NCI-H524 (cell line): Measurements from ENCODE around the gene RTF2.

Experiments used
- DNase-seq, 2 experiments: peaks; one replicate each; lab custom pipeline; 2025; lab: John Stamatoyannopoulos, UW

RTF2 gene, protein sequence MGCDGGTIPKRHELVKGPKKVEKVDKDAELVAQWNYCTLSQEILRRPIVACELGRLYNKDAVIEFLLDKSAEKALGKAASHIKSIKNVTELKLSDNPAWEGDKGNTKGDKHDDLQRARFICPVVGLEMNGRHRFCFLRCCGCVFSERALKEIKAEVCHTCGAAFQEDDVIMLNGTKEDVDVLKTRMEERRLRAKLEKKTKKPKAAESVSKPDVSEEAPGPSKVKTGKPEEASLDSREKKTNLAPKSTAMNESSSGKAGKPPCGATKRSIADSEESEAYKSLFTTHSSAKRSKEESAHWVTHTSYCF

DNA sequence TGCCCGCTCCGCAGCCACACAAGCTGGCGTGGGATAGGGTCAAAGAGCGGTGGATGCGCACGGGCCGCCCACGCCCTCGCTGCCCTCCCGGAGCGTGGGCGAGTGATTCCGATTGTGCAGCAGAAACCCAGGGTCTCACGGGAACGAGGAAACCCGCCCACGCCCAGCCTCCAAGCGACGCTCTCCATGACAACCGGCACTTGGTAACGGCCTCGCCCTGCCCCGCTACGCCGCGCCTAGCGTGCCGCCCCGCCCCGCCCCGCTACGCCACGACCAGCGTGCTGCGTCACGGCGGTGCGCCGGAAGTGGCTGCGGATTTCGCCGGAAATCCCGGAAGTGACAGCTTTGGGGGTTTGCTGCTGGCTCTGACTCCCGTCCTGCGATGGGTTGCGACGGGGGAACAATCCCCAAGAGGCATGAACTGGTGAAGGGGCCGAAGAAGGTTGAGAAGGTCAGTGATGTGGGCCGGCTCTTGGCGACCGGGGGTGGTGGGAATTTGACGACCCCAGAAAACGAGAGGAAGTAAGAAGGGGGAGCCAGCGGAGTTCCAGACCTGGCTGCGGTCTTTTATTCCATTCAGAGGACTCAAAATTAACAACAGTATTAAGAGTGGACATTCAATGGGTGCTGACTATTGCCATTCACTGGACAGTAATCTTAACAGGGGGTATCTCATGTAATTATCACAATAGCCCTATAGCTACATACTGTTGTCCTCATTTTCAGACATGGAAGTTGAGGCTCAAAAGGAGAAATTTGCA, at the start of gene RTF2:
RTF2 (plus strand) TSS at position 312 of the 761 bp plus-strand sequence; CDS start at position 383, 71 bp downstream.
- peak; percentile 83 to 86 for DNase-seq

DNA sequence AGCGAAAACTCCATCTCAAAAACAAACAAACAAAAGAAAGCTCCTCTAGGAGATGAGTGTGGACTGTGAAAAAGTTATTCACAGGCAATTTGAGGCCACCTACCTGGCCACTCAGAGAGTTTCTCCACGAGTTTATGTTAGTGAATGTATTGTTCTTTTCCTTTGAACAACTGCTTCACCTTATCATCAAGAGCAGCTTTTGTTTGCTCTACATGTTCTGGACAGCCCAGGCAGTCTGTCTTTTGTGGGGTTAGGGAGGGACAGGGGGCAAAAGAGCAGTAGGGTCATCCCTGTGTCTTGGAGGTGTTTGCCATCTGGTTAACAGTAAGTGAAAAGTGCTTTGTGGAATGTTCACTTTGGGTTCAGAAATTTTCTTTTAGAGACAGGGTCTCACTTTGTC, 48.4 kb upstream of the RTF2 start:
- DNase-seq = no peak

DNA sequence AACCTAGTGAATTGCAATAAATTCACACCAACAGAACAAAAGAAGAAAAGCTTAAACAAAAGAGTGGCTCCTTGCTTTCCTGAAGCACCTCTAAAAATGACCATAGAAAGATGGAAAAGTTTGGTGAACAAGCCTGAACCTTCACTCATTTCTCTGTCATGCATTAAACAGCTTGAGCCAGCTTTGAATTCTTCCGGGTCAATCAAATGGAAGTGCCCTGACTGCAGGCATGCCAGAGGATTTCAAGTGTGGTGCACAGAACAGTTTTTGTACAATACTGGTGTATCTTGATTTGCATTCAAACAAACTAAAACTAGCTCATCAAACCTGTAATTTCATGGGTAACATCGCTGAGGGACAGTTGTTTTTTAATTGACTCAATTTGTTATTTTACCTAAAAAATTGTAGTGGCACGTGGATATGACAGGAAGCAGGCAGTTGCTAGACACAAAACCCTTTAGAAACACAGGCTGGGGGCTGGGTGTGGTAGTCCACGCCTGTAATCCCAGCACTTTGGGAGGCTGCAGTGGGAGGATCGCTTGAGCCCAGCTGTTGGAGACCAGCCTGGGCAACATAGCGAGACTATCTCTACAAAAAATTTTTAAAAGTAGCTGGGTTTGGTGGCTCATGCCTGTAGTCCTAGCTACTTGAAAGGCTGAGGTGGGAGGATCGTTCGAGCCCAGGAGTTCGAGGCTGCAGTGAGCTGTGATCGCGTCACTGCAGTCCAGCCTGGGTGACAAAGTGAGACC, 47.3 kb upstream of the RTF2 start:
- DNase-seq = no peak

DNA sequence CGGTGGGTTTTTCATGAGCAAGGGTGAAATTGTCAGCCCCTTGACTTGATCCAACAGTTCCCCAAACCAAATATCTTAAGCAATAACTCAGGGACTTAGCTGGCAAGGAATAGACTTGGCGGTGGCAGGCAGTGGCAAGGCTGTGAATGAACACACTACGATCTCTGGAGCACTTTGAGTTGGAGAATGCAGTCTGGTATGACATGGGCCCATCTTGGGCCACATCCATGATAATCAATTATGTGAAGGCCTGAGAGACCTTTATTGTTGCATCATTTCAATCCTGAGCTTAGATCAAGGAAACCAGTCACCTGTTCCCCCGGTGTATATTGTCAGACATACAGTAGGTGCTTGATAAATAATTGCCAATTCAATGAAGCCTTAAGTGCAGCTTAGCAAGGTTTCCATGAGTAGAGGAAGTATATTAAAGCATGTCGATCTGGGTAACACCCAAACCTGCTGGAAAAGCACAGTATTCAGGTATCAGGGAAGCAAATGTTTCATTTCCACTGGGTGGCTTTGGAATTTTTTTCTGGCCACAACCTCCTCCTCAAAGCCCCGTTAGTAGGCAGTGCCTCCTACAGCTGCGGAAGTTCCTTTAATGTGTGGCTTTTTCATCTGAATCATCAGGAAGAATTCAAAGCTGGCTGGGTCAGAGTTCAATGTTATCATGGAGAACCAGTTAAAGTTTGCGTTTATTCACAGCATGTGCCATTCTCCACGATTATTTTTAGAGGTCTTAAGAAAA, 46.2 kb upstream of the RTF2 start:
- DNase-seq = no peak

DNA sequence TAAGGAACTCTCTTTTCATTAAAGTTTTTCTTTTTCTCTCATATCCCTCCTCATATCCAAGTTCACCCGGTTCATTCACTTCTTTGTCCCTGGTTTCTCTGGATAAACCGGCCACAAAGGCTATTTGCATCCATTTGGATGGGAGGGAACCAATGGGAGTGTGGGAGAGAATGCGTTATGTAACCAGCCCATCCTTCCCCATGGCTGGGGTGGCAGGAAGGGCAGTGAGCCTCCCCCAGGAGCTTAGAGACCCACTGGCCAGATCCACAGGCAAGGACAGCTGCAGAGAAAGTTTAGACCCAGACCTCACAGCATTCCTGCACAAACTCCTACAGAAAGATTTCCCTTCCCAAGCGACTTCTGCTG, 45.6 kb upstream of the RTF2 start:
- DNase-seq = no peak

DNA sequence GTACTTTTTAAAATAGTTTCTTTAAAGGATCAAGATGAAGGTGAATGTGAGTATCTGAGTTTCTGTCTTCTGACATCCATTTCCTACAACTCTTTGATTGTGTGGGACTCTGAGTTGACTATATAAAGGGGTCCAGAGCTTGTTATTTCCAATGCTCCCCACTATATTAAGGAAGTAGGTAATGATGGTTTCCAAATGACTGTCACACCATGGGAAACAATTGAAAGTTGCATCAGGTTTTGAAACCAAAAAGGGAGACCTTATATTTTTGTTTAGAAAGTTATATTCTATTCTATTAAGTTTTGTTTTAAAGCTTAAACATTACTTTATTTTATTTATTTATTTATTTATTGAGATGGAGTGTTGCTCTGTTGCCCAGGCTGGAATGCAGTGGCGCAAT, 45.2 kb upstream of the RTF2 start:
- DNase-seq = no peak

DNA sequence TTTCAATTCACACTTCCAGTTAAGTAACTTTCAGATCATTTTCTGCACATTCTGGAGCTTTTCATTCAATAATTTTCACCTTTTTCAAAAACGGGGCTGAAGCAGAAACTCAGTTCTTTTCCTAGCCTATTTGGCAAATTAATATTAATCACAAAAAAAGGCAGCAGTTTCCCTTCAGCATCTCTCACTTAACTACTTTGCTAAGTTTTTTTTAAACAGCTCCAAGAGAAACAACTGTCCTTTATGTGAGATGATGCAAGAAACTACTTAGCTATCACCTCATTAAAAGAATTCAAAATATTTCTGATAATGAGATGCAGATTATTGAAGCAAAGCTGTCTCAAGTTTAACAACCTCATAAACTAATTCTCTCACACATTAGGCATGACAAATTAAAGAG, 44.5 kb upstream of the RTF2 start:
- no peak for DNase-seq

DNA sequence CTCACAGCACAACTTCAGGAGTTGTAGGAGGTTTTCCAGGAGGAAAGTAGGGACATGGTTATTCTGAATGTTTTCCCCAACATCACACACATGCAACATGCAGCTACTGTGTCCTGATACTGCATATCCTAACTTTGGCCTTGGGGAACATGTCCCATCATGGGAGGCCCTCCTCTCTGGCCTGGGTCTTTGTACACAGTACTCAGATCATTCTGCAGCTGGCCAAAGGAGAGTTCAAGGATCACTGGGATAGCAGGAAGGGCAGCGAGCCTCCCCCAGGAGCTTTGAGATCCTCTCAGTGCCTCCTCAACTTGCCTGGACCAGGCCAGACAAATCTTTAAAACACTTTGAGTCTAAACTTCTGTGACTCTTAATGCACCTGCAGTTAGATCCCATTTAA, 43.5 kb upstream of the RTF2 start:
- no peak for DNase-seq

DNA sequence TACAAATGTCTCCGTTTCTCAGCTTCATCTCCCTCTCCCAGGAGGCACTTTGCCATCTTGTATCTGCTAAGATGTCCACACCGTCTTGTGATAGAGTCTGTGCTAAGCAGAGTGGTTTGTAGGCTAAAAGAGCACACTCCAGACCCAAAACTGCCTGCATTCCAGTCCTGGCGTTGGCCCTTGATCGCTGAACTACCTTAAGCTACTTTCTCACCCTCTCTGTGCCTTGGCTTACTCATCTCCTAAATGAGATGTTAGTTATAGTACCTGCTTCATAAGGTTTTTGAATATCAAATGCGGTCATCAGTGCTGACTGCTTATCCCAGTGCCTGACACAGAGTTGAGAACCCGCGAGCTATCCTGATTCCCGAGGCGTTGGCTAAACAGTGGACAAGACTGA, 42.4 kb upstream of the RTF2 start:
- no peak for DNase-seq

DNA sequence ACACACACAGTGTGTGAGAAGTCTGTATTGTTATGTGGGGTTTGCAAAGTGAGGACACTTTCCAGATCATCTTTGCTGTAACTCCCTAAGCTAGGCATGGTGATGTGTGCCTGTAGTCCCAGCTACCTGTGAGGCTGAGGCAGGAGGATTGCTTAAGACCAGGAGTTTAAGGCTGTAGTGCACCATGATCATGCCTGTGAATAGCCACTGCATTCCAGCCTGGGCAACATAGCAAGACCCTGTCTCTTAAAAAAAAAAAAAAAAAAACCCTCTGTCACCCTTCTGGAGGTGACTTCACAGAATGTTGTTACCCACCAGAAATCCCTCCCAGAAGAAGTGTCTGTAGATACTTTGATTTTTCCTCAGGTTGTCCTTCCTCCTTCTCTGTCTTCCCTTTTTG, 41.5 kb upstream of the RTF2 start:
- no peak for DNase-seq

DNA sequence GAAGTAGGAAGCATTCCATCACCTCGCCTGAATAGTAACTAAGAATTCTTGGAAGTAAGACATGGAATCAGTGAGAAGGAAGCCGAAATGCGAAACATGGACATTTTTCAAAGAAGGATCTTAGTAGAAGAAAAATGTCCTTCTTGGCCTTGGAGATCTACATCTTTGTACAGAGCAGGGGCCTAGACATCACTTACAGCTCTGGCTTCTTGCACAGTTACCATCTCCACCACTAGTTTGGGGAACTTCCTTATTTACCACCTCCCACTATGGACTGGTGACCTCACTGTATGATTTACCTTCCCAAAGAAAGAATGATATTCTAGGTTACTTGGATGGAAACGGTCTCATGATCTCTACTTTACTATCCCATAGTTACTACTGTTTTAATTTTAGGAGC, 40.6 kb upstream of the RTF2 start:
- DNase-seq = no peak

DNA sequence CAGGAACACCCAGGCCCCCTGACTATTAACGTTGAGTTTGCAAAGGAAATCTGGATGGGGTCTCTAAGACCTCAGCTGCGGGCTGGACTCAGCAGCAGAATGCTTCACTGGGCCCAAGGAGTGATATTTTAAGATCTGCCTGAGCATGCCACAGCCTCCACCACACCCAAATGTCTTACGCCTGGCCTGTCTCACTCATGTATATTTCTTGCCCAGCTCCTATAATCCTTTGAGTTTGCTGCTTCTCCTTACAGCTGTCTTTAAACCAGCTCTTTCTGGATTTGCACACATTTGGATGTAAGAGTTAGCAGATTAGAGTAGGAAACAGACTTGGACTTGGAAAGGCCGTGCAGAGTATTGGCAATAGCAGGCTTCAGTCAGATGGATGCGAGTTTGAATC, 40.0 kb upstream of the RTF2 start:
- DNase-seq = no peak

DNA sequence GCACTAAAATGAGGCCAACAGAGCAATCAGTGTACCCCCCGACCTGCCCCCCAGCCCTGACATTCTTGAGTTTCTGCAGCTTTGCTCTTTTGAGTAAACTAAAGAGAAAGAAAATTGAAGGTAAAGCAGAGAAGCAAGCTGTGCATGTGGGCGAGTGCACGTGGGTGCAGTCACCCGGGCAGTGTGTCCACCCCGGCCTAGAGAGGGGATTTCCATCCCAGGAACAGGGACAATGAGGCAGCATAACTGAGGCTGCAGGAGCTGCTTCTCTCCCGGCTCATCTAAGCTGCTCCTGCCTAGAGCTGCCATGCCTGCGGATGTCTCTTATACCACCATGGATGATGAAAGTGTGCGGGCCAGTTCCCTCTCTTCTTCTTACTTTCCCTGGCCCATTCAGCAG, 39.5 kb upstream of the RTF2 start:
- no peak for DNase-seq

DNA sequence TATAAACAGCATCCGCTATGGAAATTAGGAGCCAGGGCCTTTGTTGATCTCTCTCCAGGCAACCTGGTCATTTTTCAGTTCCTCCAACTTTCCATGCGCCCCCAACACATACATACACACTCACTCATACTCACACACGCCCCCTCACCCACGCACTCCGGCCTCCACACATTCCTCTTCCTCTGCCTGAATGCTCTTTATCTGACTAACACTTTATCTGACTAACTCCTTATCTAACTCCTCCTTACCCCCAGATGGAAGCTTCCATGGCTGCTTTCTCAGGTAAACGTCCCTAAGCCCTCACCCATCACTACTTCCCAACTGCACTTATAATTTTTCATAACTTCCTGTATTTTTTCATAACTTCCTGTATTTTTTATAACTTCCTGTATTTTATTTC, 38.9 kb upstream of the RTF2 start:
- no peak for DNase-seq

DNA sequence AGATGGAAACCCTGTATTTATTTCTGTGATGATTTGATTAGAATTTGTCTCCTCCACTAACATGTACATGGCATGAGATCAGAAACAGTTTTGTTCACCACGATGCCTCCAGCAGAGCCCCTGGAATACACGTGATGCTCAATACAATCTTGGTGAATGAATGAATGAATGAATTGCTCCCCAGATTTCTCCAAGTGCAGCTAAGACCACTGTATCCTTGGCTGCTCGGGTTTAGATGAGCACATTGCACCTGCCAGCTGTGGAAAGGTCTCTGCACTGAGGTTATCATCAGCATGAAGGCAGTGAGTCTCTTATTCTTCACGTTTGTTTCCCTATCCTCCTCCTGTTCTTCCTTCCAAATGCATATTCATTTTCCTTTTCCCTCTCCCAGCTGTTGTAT, 38.5 kb upstream of the RTF2 start:
- no peak for DNase-seq

DNA sequence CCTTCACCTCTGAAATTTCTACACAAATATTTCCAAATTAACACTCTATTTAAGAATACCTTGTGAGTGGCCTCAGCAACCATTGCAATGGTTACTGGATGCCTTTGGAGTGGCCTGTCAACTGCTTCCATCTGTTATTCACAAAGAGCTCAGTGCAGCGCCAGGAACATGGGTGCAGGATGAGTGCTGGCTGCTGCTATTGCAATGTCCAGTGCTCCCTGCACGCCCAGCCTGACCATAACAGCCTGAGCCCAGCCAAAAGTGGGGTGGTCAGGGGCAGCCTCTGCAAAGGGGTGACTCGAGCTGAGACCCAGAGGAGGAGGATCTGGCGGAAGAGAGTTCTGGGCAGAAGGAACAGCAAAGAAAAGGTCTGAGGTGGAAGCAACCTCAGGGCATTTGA, 38.0 kb upstream of the RTF2 start:
- DNase-seq = no peak

DNA sequence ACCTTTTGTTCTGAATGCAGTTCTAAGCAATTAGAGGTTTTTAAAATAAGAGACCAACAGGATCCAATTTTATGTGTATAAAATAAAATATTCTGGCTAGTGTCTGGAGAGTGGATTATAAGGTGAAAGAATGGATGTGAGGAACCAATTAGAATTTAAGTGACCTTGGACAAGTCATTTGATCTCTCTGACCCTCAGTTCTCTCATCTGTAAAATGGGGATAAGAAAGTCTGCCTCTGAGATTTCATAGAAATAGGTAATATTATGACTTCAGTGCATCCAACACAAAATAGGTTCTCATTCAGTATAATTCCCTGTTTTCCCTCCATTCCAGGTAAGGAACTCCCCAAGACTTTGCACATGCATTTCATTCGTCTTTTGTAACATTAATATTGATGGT, 37.5 kb upstream of the RTF2 start:
- no peak for DNase-seq

DNA sequence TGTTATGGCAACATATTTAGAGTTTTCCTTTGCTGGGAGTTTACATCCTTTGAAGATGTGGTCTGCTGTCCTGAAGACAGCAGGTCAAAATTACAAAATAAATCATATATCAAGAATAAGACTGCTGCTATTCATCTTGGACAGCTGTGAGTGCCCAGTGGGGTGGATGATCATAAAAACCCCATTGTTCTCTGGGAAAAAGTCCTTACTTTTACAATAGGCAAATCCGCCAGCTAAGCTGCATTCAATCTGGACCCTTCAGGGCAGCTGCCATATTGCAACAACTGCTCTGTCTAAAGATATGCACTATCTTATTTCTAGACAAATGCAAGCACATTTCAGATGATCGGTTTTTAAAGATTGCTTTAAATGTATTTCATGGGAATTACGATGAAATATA, 37.0 kb upstream of the RTF2 start:
- peak in 1 of 2 experiments; percentile 17 for DNase-seq

DNA sequence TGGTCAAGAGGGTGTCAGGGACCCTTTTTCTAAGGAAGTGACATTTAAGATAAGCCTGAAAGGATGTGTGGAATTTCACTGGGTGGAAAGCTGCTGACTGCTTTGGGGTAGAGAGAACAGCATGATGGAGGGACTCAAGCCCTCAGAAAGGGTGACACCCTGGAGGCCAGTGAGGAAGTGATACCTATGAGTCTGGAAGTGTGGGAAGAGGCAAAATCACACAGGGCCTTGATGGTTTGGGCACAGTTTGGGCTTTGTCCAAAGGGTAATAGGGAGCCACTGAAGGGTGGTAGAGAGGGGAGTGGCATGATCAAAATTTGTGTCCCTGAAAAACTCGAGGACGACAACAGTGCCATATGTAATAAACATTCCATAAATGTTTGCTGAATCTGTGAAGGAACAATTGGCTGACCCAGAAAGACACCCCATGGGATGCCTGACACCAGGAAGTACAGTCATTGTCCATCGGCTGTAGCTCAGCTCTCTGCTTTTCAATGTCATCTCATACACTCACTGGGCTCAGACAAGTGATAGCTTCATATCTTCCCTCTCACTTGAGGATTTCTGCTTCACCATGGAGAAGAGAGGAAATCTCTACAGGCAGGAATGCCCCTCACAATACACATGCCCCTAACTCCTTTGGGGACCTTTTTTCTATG, 35.1 kb upstream of the RTF2 start:
- no peak for DNase-seq

DNA sequence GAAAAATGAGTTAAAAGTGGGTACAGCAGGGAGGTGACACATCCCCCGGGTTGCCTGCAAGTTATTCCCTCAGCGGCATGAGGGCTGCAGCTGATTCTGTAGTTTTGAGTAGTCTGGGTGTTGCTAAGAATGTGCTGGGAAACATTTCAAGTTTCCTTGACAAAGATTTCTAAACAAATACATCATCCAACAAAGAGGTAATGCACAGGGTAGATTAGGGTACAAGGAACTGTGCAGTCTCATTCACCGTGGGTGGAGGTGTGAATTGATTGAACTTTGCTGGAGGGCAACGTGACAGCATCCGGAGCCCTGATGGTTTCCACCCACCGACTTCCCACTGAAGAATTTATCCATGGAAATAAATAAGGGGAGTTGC, 34.6 kb upstream of the RTF2 start:
- DNase-seq = no peak

DNA sequence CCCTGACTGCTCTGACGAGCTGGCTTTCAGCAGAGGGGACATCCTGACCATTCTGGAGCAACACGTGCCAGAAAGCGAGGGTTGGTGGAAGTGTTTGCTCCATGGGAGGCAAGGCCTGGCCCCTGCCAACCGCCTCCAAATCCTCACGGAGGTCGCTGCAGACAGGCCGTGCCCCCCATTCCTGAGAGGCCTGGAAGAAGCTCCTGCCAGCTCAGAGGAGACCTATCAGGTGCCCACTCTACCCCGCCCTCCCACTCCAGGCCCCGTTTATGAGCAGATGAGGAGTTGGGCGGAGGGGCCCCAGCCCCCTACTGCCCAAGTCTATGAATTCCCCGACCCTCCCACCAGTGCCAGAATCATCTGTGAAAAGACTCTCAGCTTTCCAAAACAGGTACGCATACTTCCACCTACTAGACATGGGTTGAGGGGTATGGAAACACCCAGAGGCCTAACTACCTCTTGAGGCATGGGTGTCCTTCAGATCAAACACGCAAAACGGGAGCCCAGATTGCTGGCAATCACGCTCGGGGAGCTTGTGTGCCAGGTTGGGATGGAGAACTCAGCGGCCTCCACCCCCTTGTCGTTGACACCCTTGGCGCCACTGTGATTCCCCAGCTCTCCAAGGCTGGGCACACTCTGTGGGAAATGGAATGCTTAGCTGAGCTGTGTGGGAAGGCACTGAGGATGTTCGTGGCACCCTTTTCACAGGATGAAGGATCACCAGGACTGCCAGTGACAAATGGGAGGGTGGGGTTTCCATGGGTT, 31.0 kb upstream of the RTF2 start:
- no peak for DNase-seq
